ENCODE measurements around the gene RERE. TPM values are rescaled to one million over a fixed set of nuclear protein-coding genes. Genes with fewer than 3 reads are reported as not detected.

RERE gene
- total RNA-seq, 1 donor from 2014 or later, result 124 TPM

- no peak for FAIRE-seq
- peaks cover 22% of the 10 kb centered on the region for H3K79me2 ChIP-seq (ENCODE audit: insufficient read depth, low read length)
- TF ChIP-seq CTCF (IDR thresholded peaks at IDR 0.05; ENCODE audit: insufficient read depth, low read depth, low read length), result no peak
- TF ChIP-seq EZH2 (IDR thresholded peaks at IDR 0.05; ENCODE audit: insufficient read depth, low read length), result no peak
Observed at GRCh38 chr1:8646996-8647395, 170.4 kb downstream of the RERE start.

GRCh38 chr1:8646189-8646588 lies 171.3 kb downstream of the RERE start:
- Histone ChIP-seq H3K27ac (ENCODE audit: low read depth, low read length) (no peak overlapping the region), H3K9me3 (ENCODE audit: insufficient read depth, low read depth, low read length) (no peaks in the 10 kb centered on the region), H3K9ac (ENCODE audit: low read length) (no peak overlapping the region), H3K4me2 (ENCODE audit: low read length) (no peak overlapping the region), H3K4me3 (ENCODE audit: insufficient read depth, low read depth, low read length) (no peak overlapping the region), H3K27me3 (ENCODE audit: insufficient read depth, low read length) (no peaks in the 10 kb centered on the region), H3K79me2 (ENCODE audit: insufficient read depth, low read length) (peaks cover 21% of the 10 kb centered on the region), H3K4me1 (ENCODE audit: insufficient read depth, low read length) (peaks cover 10% of the 10 kb centered on the region), H4K20me1 (ENCODE audit: insufficient read depth, low read length) (peaks cover 68% of the 10 kb centered on the region), H2AFZ (ENCODE audit: low read depth, low read length) (no peak overlapping the region), H3K36me3 (ENCODE audit: insufficient read depth, low read length) (no peaks in the 10 kb centered on the region)
- Mint-ChIP-seq H3K4me1 (ENCODE audit: low read depth, unreplicated experiment) (peaks cover 28% of the 10 kb centered on the region), H3K27me3 (ENCODE audit: low read depth, unreplicated experiment) (no peaks in the 10 kb centered on the region), H3K9me3 (ENCODE audit: unreplicated experiment) (no peaks in the 10 kb centered on the region), H3K4me3 (ENCODE audit: unreplicated experiment) (no peak overlapping the region), H3K36me3 (ENCODE audit: low read depth, unreplicated experiment) (peaks cover 2% of the 10 kb centered on the region), H3K27ac (ENCODE audit: unreplicated experiment) (no peak overlapping the region)
- DNase-seq (ENCODE audit: low read depth), result no peak
- FAIRE-seq, result no peak
- TF ChIP-seq CTCF (IDR thresholded peaks at IDR 0.05; ENCODE audit: insufficient read depth, low read depth, low read length) (no peak), EZH2 (IDR thresholded peaks at IDR 0.05; ENCODE audit: insufficient read depth, low read length) (no peak)

More at GRCh38 chr1:8646996-8647395, 170.4 kb downstream of the RERE start:
- Histone ChIP-seq H3K36me3 (ENCODE audit: insufficient read depth, low read length) (no peaks in the 10 kb centered on the region), H3K4me2 (ENCODE audit: low read length) (no peak overlapping the region), H3K9me3 (ENCODE audit: insufficient read depth, low read depth, low read length) (no peaks in the 10 kb centered on the region), H3K4me3 (ENCODE audit: insufficient read depth, low read depth, low read length) (no peak overlapping the region), H4K20me1 (ENCODE audit: insufficient read depth, low read length) (peaks cover 70% of the 10 kb centered on the region), H3K27ac (ENCODE audit: low read depth, low read length) (no peak overlapping the region), H3K4me1 (ENCODE audit: insufficient read depth, low read length) (peaks cover 12% of the 10 kb centered on the region), H3K9ac (ENCODE audit: low read length) (no peak overlapping the region), H2AFZ (ENCODE audit: low read depth, low read length) (no peak overlapping the region), H3K27me3 (ENCODE audit: insufficient read depth, low read length) (no peaks in the 10 kb centered on the region)
- Mint-ChIP-seq H3K4me1 (ENCODE audit: low read depth, unreplicated experiment) (peaks cover 32% of the 10 kb centered on the region), H3K27ac (ENCODE audit: unreplicated experiment) (peak overlapping the region; percentile 53), H3K9me3 (ENCODE audit: unreplicated experiment) (no peaks in the 10 kb centered on the region), H3K27me3 (ENCODE audit: low read depth, unreplicated experiment) (no peaks in the 10 kb centered on the region), H3K4me3 (ENCODE audit: unreplicated experiment) (no peak overlapping the region), H3K36me3 (ENCODE audit: low read depth, unreplicated experiment) (peaks cover 2% of the 10 kb centered on the region)
- DNase-seq (ENCODE audit: low read depth), result no peak
